GM19467 (cell line): ENCODE measurements around the gene LDLRAD4.
"Not testable (repeated sequence)": the region's sequence is repeated elsewhere in the genome, so short reads cannot be mapped to it uniquely, and the experiment has no call there.

Source experiments
- ATAC-seq: cut with Tn5 transposase; IDR thresholded peaks from one replicate; pipeline ENCODE4 v1.9.1; 2021; ENCODE audit warnings: mild to moderate bottlenecking, moderate library complexity; ENCODE audit not compliant: unreplicated experiment

Gene LDLRAD4

DNA sequence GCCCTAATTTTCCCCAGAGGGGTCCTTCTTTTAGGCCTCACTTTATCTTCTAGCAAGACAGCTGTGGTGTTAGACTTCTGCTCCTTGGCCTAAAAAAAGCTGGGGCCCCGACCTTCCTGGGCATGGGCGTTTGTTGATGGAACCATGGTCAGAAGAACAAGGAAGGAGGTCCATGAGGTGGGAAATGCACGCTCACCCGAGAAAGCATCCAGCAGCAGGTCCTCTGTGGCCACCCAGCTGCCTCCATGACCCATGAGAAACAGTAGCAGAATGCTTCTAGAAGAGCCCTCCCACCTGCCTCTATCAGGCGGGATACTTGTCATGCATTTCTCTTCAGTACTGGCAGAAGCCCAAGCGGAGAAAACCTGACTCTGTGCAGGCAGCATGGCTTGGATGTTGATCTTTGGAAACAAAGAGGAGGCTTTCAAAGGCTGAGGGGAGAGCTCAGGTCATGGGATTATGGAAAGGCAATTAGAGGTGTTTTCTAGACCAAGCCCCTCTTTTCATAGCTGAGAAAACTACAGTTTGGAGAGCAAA, 258.7 kb downstream of the LDLRAD4 start:
- ATAC-seq: no peak

DNA sequence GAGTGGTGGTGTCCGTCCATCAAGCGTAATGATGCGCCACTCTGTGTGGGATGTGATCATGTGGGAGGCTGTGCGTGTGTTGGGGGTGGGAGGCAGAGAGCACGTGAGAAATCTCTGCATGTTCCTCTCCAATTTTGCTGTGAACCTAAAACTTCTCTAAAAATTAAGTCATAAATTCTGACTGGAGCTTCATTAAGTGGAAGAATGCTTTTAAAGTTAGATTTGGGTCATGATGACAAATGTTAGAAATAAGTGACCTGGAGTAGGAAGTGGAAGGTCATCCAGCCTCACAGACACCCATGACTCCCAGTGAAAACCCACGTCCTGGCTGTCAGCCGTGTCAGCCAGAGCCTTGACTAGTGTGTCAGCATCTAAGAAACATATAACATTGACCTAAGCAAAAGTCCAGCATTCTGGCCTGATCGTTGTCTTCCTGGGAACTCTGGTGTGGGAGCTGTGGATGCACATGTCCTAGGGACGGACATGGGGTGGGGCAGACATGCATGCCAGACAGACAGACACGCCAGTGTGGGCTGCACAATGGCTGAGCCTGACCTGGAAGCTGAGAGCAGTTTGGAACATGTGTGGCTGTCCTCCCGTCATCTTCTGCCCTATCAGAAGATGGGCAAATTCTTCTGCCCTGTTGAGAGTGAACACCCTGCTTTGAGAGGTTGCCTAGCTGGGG, 262.2 kb downstream of the LDLRAD4 start:
- ATAC-seq: no peak

DNA sequence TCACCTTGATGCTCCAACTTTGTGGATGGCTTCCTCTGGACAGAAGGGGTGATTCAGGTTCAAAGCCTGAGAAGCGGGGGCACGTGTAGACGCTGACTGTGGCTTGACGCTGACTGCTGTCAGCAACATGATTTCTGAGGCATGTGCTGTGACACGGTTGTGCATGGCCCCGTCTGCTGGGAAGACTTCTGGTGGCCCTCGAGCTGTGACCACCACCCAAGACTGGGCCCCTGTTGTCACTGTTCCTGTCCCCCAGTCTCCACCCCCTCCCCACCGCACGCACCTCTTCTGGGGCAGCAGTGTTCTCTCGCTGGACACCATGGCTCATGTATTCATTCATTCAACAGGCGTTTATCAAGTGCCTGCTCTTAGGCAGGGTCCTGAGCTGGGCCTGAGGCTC, 262.8 kb downstream of the LDLRAD4 start:
- no peak for ATAC-seq

DNA sequence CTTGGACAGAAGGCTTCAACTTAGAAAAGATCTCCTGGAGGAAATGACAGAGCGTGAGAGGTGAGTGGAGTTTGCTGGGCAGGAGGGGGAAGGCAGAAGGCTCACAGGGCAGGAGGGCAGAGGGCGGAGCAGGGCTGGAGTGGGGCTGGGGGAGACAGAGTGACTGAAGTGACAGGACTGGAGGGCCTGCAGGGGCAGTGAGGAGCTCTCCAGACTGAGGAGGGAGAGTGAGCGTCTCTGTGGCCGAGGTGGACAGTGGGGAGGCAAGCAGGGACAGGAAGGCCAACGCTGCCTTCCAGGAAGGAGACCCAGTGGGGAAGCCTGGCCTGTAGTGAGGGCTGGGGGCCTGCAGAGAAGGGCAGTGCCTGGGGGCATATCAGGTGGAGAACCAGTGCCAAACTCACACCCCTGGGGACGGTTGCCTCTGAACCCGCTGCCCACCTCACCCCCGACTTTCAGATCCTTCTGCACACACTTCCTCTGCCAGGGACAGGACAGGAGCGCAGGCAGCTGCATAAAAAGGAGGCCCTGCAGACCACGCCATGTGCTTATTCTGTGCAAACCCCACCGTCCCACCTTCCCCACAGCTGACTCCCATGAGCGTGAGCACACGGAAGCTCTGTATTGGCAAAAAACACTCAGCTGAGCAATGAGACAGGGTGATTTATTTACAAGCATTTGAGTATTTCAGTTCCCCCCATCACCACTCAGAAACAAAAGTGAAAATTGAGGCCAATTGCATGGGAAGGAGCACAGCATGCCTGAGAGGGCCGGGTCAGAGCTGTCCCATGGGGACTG, 263.5 kb downstream of the LDLRAD4 start:
- peak; percentile 95 for ATAC-seq

DNA sequence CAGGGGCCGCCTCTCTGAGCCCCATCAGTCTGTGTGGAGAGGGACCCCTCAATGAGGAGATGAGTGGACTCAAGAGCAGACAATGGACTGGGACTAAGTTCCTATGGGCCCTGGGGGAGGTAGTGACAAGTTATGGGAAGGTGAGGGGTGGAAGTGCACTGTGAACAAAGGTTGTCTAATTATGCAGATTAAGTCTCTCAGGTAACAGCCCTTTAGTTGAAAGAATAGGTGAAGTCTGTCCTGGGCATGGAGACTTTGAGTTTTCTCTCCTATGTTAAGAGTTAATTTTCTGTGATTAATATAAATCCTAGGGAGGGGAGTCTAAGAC, 264.0 kb downstream of the LDLRAD4 start:
- no peak for ATAC-seq

DNA sequence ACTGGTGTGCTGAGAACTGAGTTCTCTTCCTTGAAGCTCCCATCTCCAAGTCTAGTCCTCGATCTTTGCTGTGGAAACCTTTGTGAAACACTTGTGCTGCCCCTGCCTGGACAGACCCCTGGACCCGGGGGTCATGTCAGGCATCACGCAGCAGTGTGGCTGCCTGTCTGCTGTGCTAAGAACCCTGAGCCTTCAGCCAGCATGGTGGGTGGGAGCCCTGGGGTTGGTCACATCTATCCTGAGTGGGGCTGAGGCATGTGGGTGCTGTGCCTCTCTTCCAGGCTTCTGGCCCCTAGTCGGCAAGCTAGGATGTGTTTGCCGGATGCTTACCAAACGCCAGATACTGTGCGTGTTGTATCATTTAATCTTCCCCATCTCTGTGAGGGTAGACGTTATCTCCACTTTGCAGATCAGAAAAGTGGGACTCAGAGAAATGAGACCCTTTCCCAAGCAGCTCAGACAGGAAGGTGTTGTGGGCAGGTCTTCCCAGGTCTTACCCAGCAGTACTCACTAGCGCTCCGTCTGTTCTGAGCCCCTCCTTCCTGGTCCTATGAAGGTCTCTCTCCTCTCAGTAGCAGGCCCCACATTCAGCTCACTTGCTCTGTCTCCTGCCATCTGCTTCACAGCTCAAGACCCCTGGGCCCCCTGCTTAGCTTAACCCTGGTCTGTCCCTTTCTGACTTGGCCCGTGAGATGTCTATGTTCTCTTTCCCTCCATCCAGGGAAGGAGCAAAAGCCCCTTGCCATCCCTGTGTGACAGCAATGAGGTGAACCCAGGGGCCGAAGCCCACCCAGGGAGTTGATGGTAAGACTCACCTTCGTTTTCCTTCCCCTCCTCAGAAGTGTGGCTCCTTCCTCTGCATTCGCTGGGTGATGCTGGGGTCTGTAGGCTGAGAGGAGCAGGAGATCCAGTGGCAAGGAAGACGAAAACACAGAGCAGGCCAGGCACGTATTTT, 265.0 kb downstream of the LDLRAD4 start:
- no peak for ATAC-seq

DNA sequence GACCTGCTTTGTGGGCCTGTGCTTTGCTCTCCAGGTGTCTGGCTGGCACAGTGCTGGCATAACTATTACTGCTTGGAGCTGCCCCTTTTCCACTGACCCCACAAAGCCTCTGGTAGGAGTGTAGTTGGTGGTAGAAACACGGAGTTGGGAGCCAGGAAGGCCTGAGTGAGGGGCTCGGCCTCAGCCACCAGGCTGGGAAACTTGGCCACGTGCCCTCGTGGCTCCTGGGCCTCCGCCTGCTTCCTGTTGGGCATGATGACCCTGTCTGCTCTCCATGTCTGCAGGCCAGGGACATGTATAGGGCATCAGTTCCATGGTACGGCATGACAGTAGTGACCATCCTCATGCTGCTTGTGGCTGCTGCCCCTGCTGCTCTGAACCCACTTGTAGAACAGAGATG, 266.6 kb downstream of the LDLRAD4 start:
- no peak for ATAC-seq

DNA sequence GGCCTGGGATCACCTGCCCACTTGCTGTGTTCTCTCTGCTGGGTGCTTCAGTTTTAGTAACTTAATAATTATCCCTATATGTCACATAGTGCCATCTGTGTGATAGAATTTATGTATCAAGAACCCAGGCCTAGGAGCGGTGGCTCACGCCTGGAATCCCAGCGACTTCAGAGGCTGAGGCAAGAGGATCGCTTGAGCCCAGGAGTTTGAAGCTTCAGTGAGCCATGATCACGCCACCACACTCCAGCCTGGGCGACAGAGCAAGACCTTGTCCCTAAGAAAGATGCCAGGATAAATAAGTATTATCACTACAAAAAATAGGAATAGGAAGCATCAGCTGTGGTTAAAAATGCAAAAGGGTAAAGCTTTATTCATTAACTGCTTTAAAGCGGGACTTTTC, 267.0 kb downstream of the LDLRAD4 start:
- no peak for ATAC-seq

DNA sequence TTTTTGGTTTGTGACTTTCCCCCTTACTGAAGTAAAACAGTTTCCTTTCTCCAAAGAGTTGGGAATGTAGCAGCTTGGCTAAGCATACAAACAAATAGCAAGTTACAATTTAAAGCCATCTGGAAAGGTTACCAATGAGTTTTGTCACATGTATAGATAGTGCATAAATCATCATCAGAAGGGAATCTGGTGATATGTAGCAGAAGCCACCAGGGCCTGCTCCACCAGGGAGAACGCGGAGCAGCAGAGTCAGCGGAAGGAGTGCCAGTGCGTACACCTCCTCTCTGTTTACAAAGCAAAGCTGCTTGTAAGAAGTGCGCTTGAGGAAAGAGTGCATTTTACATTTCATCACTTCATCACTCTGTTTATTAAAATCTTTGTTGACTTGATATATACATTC, 267.7 kb downstream of the LDLRAD4 start:
- ATAC-seq: no peak

DNA sequence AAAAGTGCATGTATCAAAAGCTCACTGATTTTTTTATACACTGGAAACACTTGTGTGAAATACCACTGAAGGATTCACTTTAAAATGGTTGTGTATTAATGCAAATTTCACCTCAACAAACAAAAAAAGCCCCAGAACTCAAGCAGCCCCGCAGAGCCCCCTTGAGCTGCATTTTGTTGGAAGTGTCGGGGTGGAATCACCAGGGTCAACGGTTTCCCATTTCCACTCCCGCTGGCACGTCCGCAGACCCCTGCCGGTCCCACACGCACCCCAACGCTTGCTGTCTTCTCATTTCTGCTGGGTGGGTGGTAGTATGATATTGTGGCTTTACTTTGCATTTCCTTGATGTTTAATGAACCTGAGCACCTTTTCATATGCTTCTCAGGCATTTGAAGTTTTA, 268.1 kb downstream of the LDLRAD4 start:
- ATAC-seq: no peak

DNA sequence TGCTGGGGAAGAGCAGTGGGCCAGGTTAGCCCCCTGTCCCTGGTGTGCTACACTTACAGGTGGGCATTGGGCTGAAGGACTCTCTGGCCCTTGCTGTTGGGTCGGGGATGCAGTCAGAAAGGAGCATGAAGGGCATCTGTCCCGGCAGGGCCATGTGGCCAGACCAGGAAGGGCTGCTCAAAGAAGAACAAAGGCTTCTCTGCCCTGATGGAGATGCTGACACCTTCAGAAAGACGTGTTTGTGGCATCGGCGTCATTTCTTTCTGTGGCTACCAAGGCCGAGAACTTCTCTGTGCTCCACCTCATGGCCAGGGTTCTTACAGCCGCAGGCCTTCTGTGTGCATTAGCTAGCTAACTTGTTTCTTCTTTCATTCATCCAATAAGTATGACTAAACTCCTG, 268.7 kb downstream of the LDLRAD4 start:
- no peak for ATAC-seq

DNA sequence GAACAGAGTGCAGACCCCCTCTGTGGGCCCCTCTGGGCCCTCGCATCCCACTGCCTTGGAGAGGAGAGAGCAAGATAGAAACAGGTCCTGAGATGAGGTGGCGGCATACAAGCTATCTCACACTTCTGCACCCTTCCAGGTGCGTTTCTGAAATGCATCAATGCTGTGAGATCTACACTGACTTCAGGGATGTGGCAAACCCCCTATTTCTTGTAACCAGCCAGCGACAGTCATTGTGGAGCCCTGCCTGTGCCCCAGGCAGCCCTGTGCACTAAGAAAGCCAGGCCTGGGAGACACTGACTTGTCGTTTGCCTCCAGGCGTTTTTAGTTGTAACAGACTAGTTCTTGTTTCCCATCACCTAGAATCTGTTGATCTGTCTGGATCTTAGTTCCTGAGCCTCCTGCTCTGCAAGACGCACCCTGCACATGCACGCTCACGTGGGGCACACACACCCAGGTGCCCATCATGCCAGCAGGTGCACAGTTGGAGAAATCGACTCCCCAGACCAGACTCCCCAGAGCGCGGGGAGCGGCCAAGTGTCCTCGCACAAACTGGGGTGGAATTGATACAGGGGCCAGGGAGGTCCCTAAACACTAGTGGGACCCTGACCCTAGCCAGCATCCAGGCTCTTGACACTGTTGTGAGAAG, 269.8 kb downstream of the LDLRAD4 start:
- no peak for ATAC-seq

DNA sequence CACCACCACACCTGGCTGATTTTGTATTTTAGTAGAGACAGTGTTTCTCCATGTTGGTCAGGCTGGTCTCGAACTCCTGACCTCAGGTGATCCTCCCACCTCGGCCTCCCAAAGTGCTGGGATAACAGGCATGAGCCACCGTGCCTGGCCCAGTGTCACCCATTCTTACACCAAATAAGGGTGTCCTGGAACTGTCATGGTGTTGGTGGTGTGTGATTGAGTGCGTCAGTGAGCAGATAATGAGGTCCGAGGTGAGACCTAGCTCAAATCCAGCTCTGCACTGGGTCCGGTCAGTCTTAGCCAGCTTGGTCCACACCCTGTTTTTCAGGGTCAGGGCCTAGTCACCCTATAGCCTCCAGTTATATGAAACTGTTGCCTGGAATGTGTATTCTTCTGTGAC, 270.7 kb downstream of the LDLRAD4 start:
- not testable (repeated sequence) for ATAC-seq

DNA sequence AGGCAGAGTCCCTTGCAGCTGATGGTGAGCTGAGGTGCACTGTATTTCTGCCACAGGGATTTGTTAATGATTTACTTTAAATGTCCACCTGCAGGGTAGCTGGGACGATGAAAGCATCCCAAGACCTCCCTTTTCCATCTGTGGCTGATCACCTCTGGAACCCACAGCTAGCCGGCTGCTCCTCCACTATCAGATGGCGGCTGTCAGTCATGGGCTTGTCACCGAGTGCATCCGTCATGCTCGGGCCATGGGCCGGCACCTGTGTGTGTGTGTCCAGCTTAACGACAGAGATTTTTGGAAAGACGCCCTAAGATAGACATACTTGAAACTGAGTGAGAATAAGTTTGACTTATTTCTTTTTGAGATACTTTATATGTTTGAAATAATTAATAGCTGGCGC, 272.6 kb downstream of the LDLRAD4 start:
- ATAC-seq: no peak

DNA sequence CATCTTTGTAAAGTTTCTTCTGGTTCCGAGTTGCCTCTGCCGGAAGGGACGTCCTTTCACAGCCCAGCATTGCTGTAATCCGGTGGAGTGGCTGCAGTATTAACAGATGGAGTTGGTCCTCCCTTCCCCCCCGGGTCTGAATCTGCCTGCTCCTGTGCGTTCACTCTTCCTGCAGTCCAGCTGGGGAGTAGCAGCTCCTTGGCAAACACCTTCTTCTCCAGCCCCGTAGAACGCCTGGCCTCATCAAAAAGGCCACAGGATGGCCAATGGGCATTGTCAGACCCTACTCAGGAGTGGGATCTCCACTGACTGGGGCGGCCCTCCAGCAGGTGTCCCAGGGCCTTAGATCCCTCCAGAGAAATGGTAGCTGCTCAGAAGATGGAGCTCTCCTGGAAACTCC, 273.8 kb downstream of the LDLRAD4 start:
- ATAC-seq: no peak

DNA sequence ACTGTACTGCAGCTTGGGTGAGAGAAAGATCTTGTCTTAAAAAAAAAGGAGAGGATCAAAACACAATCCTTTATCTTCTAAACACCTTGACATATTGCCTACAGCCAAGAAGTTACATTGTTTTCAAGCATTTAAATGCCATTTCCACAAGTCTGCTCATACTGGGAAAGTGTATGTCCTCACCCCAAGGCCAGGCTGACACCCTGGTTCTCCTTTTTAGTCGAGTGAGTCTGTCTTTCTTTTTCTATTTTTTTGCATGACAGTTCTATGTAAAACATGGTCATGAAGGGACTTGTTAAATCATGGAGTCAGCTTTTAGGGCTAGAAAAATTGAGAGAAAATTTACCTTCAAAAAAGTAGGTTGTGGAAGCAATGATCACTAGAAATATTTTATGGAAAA, 274.5 kb downstream of the LDLRAD4 start:
- ATAC-seq: no peak

DNA sequence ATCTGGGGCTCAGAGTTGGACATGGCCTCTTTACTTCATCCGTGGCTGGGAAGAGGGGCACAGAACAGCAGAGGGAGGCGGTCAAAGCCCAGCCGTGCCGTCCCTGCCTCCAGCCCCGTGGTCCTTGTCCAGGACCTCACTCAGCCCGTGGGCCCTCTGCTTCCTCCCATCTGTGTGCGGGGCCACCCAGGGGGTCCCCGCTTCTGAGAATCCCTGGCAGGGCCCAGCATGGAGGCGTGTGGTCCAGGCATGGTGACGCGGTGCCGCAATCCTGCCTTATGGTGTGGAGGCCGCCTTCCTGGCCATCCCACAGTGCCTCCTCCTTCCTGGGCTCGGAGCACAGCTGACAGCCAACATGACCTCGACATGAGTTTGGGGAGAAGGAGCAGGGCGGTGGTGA, 275.2 kb downstream of the LDLRAD4 start:
- ATAC-seq: no peak

DNA sequence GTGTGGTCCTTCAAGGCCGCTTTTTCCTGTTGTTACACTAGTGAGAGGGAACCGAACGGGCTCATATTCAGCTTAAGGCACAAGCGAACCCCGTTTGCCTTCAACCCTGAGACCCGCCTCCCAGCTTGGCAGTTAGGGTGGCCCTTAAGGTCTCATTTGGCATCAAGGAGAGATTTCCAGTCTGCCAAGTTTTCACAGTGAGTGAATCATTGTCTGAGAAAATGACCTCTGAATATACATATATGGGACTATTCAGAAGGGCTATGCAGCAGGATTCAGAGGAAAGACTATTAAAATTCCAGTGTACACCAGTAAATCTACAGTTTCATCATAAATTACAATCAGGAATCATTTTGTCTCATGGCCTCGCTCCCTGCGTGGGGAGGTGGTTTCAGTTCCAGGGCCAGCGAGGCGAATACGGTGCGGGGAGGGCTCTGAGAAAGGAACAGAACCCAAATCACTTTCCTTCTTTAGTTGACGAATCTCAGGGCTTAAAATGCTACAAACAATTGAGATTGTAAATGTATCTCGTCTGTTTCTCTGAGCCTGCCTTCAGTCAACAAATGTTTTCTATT, 276.4 kb downstream of the LDLRAD4 start:
- no peak for ATAC-seq

DNA sequence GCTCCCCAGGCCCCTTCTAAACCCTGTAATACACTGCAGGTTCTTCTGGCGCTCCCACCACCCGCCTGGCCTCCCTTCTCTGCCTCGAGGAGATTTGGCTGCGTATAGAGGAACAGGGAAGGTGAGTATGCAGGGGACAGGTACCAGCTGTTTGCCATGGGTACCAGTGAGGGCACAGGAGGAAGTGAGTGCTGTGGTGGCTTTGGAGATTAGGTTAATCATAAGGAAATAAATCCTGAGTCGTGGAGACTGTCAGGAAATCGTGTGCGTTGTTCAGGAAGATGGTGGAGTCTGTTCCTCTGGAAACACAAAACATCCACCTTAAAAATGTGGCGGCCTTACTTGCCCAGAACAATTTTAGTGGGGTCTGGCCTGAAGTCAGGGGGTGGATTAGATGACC, 277.4 kb downstream of the LDLRAD4 start:
- ATAC-seq: no peak

DNA sequence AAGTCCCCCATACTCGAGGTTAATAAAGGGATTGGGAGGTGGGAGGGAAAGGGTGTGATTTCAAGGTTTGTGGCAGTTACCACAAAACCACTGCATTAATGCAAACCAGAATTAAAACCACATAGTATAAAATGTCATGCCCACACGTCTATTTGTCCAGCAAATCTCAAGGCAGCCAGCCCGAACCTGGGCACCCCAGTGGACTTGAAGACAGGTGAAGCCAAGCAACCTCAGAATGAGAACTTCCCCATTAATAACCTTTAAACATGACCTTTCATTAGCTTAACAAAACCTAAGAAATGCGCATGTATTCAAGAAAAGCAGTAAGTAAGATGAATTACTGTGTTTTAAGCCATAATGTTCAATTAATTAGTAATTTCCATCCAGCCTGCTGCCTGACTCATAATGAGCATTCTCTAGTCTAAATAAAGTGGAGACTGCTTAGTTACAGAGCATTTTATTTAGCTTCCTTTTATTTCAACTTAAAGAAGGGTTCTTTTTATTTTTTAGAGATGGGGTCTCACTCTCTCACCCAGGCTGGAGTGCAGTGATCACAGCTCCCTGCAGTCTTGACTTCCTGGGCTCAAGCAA, 278.2 kb downstream of the LDLRAD4 start:
- ATAC-seq: no peak
